SK-N-MC (cell line): ENCODE measurements around the gene C17orf107.
"Not testable (repeated sequence)": the region's sequence is repeated elsewhere in the genome, so short reads cannot be mapped to it uniquely, and the experiment has no call there.

ENCODE experiments used
- EZH2 ChIP-seq: fragments of 200-600 bp; sonication (generic); IDR thresholded peaks from one replicate; pipeline ENCODE4 v1.6.1; 2017; ENCODE audit warnings: antibody characterized with exemption
- FOXP2 ChIP-seq: optimal IDR thresholded peaks from 2 replicates; pipeline ENCODE3; 2011; ENCODE audit warnings: mild to moderate bottlenecking, moderate library complexity; ENCODE audit not compliant: insufficient read depth; ENCODE audit errors: extremely low read length, control extremely low read depth
- POLR2AphosphoS5 ChIP-seq: IDR thresholded peaks from 2 replicates; pipeline ENCODE4 v1.6.1; 2012; ENCODE audit warnings: mild to moderate bottlenecking, low read depth, low read length, borderline replicate concordance

DNA sequence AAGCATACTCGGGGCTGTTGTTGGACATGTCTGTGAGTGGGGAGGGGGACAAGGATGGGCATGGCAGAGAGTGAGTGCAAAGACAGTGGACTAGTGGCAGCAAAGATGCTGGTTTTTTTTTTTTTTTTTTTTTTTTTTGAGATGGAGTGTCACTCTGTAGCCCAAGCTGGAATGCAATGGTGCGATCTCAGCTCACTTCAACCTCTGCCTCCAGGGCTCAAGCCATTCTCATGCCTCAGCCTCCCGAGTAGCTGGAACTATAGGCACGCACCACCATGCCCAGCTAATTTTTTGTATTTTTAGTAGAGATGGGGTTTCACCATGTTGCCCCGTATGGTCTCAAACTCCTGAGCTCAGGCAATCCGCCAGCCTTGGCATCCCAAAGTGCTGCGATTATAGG, 42.0 kb upstream of the C17orf107 start:
- TF ChIP-seq EZH2, POLR2AphosphoS5, FOXP2: not testable (repeated sequence)
